ENCODE data around the gene TMEM82. TPM values are rescaled to one million over a fixed set of nuclear protein-coding genes. Genes with fewer than 3 reads are reported as not detected.

Gene TMEM82
- not detected in 5 replicates for total RNA-seq (2022; extraction: Qiagen RNA extraction; ENCODE audit: low read depth)

DNA sequence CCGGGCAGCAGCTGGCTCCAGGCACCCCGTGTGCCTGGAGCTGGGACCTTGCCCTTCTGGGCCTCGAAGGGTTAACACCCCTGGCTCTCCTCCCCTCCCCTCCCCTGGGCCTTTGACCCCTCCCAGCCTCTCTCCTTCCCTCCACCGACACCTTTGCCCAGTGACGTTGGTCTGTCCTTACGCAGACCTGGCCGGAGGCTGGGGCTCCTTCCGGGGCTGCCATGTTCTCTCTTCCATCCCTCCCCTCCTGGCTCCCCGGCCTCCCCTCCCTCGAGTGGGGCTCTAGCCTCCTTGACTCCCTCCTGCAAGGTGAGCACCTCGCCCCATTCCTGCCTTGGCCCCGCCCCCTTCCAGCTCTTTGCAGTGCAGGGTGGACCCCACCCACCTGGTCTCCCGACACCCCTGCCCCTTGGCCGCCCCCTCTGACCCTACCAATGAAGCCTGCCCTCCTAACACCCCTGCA is at the start of gene TMEM82:
TMEM82 (plus strand) TSS at position 161 of the 463 bp plus-strand sequence; CDS start at position 222, 61 bp downstream.

DNA sequence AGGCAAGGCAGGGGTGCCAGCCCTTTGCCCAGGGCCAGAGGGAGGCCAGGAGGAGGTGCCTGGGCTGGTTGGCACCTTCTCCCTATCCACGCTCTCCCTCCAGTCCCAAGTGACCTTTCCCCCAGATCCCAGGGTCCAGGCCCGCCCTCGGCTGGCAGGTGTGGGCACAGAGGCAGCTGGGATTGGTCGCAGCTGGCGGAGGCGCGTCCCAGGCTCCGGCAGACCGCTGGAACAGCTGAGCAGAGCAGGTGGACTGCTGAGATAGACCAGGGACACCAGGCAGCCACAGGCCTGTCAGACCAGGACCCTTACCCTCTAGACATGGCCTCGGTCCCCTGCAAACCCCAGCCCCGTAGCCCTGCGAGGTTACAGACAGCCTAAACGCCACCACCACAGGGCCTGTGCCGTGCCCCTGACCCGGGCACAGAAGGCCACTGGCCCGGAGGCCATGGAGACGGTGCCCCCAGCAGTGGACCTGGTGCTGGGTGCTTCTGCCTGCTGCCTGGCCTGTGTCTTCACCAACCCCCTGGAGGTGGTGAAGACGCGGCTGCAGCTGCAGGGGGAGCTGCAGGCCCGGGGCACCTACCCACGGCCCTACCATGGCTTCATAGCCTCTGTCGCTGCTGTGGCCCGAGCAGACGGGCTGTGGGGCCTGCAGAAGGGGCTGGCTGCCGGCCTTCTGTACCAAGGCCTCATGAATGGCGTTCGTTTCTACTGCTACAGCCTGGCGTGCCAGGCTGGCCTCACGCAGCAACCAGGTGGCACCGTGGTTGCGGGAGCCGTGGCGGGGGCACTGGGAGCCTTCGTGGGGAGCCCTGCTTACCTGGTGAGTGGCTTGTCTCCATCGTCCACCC is 6.0 kb upstream of the TMEM82 start, which contains the start of gene SLC25A34:
SLC25A34 (plus strand) TSS at position 221 of the 854 bp plus-strand sequence; CDS start at position 449, 228 bp downstream.

DNA sequence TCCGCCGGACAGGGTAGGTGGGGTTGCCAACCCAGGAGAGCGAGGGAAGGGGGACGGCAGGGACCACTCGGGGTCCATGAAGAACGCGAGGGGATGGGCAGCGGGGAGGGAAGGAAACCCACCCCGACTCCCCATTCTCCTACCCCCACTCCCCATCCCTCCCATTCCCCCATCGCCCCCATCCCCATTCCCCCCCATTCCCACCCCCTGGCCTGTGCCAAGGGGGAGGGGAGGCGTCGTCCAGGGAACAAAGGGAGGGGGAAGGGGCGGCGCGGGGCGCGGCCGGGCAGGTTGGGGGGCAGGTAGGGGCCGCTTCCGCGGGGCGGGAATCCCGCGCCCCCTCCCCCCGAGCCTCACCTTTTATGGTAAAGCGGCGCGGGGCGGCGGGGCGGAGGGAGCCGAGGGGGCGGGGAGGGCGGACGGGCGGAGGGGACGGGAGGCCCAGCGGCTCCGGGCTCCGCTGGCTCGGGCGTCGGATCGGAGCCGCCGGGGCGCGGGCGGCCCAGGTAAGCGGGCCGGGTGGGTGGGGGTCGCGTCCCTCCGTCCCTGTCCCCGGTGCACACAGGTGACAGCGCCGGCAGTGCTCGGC is 16.1 kb downstream of the TMEM82 start, which contains the start of gene FBLIM1:
FBLIM1 (plus strand) TSS at position 453 of the 589 bp plus-strand sequence. CDS start 6,189 bp downstream, outside the sequence.

Other genes starting within 250 kb of the TMEM82 start
- gene CASP9, start 218.3 kb upstream of the TMEM82 start, total RNA-seq (2022; extraction: Qiagen RNA extraction; ENCODE audit: low read depth), result 4.4 to 6.9 TPM (median 6.1 TPM) in 5 replicates
- 4.1 to 5.0 TPM (median 4.5 TPM) in 5 replicates for gene DNAJC16, start 215.7 kb upstream of the TMEM82 start, total RNA-seq (2022; extraction: Qiagen RNA extraction; ENCODE audit: low read depth)
- gene AGMAT, start 157.4 kb upstream of the TMEM82 start, total RNA-seq (2022; extraction: Qiagen RNA extraction; ENCODE audit: low read depth), result 5.5 to 8.2 TPM (median 7.2 TPM) in 5 replicates
- 7.6 to 10.0 TPM (median 9.3 TPM) in 5 replicates for gene DDI2, start 125.0 kb upstream of the TMEM82 start, total RNA-seq (2022; extraction: Qiagen RNA extraction; ENCODE audit: low read depth)
- 20.5 to 30.5 TPM (median 26.1 TPM) in 5 replicates for gene PLEKHM2, start 58.2 kb upstream of the TMEM82 start, total RNA-seq (2022; extraction: Qiagen RNA extraction; ENCODE audit: low read depth)
- 0.09 to 0.60 TPM (median 0.25 TPM) in 5 replicates for gene SLC25A34, start 6.2 kb upstream of the TMEM82 start, total RNA-seq (2022; extraction: Qiagen RNA extraction; ENCODE audit: low read depth)
- gene FBLIM1, start 16.3 kb downstream of the TMEM82 start, total RNA-seq (2022; extraction: Qiagen RNA extraction; ENCODE audit: low read depth), result 21.1 to 33.5 TPM (median 26.3 TPM) in 5 replicates
- gene UQCRHL, start 65.2 kb downstream of the TMEM82 start, total RNA-seq (2022; extraction: Qiagen RNA extraction; ENCODE audit: low read depth), result 5.8 to 9.1 TPM (median 7.7 TPM) in 5 replicates
- 38.7 to 41.6 TPM (median 40.3 TPM) in 5 replicates for gene SPEN, start 105.2 kb downstream of the TMEM82 start, total RNA-seq (2022; extraction: Qiagen RNA extraction; ENCODE audit: low read depth)
- 9.7 to 15.8 TPM (median 12.1 TPM) in 5 replicates for gene ZBTB17, start 233.6 kb downstream of the TMEM82 start, total RNA-seq (2022; extraction: Qiagen RNA extraction; ENCODE audit: low read depth)